ENCODE results near the gene HES3.
A peak's percentile ranks its signal among the peaks of the same experiment; 100 is the strongest.

The HES3 gene

DNA sequence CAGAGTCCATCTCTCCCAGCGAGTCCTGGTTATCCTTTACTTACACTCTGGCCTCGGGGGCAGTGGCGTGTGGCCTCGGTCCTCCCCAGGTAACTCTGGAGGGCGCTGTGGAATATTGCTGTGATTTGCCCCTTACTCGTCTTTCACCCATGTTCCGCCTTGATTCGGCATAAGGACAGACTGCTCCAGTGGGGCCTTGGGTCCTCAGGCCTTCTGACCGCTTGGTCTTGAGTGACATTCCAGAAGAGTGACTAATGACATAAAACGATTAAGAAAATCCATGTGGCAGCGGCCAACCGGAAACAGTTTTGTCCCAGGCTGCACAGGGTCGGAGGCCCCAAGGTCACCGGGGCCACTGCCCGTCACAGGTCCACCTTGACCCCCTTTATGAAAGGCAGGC, 19.3 kb upstream of the HES3 start:
- H3K79me2 ChIP-seq (ENCODE audit: insufficient read depth, low read length), result no peaks in the 10 kb centered on the region
- H3F3A ChIP-seq (ENCODE audit: insufficient read depth, low read length), result no peaks in the 10 kb centered on the region
- no peaks in the 10 kb centered on the region for H3K4me1 ChIP-seq (ENCODE audit: insufficient read depth, low read length, severe bottlenecking)
- H3K9ac ChIP-seq (ENCODE audit: low read length), result no peak overlapping the region
- no peaks in the 10 kb centered on the region for H3K27me3 ChIP-seq (ENCODE audit: insufficient read depth, low read length)
- no peaks in the 10 kb centered on the region for H3K9me3 ChIP-seq (ENCODE audit: low read length)
- peaks cover 87% of the 10 kb centered on the region for H3K36me3 ChIP-seq (ENCODE audit: insufficient read depth, low read length)
- H3K27ac ChIP-seq (ENCODE audit: low read depth, low read length, poor library complexity, severe bottlenecking), result no peak overlapping the region
- H2AFZ ChIP-seq (ENCODE audit: low read length), result no peak overlapping the region
- TF ChIP-seq EZH2 (IDR thresholded peaks at IDR 0.05; ENCODE audit: borderline replicate concordance, low read length), result no peak
- TF ChIP-seq, protein P1, sequence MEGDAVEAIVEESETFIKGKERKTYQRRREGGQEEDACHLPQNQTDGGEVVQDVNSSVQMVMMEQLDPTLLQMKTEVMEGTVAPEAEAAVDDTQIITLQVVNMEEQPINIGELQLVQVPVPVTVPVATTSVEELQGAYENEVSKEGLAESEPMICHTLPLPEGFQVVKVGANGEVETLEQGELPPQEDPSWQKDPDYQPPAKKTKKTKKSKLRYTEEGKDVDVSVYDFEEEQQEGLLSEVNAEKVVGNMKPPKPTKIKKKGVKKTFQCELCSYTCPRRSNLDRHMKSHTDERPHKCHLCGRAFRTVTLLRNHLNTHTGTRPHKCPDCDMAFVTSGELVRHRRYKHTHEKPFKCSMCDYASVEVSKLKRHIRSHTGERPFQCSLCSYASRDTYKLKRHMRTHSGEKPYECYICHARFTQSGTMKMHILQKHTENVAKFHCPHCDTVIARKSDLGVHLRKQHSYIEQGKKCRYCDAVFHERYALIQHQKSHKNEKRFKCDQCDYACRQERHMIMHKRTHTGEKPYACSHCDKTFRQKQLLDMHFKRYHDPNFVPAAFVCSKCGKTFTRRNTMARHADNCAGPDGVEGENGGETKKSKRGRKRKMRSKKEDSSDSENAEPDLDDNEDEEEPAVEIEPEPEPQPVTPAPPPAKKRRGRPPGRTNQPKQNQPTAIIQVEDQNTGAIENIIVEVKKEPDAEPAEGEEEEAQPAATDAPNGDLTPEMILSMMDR (IDR thresholded peaks at IDR 0.05; ENCODE audit: low read length), result no peak
- H3K4me2 ChIP-seq (ENCODE audit: low read length), result no peak overlapping the region
- no peaks in the 10 kb centered on the region for H3K9me2 ChIP-seq (ENCODE audit: low read depth, low read length)
- no peaks in the 10 kb centered on the region for H4K20me1 ChIP-seq (ENCODE audit: insufficient read depth, low read length)
- H3K4me3 ChIP-seq (ENCODE audit: low read depth, low read length, poor library complexity, severe bottlenecking), result no peak overlapping the region

DNA sequence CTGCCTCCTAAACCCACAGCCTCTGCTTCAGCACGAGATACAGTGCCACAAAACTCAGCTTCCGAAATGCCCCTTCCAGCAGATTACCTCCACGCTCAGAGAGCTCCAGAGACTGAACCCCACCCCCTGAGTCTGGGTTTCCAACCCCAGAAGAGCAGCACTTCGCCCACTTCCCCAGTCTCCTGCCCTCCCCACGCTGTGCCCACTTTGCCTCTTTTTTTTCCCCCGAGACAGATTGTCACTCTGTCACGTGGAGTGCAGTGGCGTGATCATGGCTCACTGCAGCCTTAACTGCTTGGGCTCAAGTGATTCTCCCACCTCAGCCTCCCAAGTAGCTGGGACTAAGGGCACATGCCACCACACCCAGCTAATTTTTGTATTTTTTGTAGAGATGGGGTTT, 18.3 kb upstream of the HES3 start:
- H3F3A ChIP-seq (ENCODE audit: insufficient read depth, low read length), result no peaks in the 10 kb centered on the region
- no peaks in the 10 kb centered on the region for H3K4me1 ChIP-seq (ENCODE audit: insufficient read depth, low read length, severe bottlenecking)
- H3K9ac ChIP-seq (ENCODE audit: low read length), result no peak overlapping the region
- H3K36me3 ChIP-seq (ENCODE audit: insufficient read depth, low read length), result peaks cover 89% of the 10 kb centered on the region
- H3K9me3 ChIP-seq (ENCODE audit: low read length), result no peaks in the 10 kb centered on the region
- no peak overlapping the region for H3K4me2 ChIP-seq (ENCODE audit: low read length)
- H3K79me2 ChIP-seq (ENCODE audit: insufficient read depth, low read length), result no peaks in the 10 kb centered on the region
- H3K27me3 ChIP-seq (ENCODE audit: insufficient read depth, low read length), result no peaks in the 10 kb centered on the region
- no peak overlapping the region for H3K4me3 ChIP-seq (ENCODE audit: low read depth, low read length, poor library complexity, severe bottlenecking)
- H4K20me1 ChIP-seq (ENCODE audit: insufficient read depth, low read length), result no peaks in the 10 kb centered on the region
- H3K27ac ChIP-seq (ENCODE audit: low read depth, low read length, poor library complexity, severe bottlenecking), result no peak overlapping the region
- H3K9me2 ChIP-seq (ENCODE audit: low read depth, low read length), result no peaks in the 10 kb centered on the region
- H2AFZ ChIP-seq (ENCODE audit: low read length), result no peak overlapping the region
- TF ChIP-seq, protein P1 (IDR thresholded peaks at IDR 0.05; ENCODE audit: low read length), result no peak
- TF ChIP-seq EZH2 (IDR thresholded peaks at IDR 0.05; ENCODE audit: borderline replicate concordance, low read length), result no peak

DNA sequence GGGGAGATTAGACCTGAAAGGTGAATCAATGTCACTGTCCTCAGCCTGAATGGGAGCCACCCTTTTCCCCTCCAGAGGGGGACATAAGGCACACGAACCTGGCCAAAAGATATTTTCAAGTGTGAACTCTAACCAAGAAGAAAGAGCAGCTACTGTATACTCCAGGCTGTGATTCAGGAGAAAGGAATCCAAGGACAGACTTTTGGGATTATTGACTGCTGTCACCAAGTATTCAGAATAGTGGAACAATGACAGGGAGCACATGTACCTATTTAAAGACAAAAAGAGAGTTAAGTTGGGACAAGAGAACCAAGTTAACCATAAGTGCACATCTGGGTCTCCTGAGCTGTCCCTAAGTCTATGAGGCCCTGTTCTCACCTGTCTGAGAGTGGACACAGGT, 10.6 kb upstream of the HES3 start:
- H3K27me3 ChIP-seq (ENCODE audit: insufficient read depth, low read length), result no peaks in the 10 kb centered on the region

More for the DNA sequence above, 10.6 kb upstream of the HES3 start:
- Histone ChIP-seq H3K4me2 (ENCODE audit: low read length) (no peak overlapping the region), H3K79me2 (ENCODE audit: insufficient read depth, low read length) (peaks cover 14% of the 10 kb centered on the region; the same call in 1 of the 2 replicates), H3K9me3 (ENCODE audit: low read length) (no peaks in the 10 kb centered on the region), H3K4me3 (ENCODE audit: low read depth, low read length, poor library complexity, severe bottlenecking) (no peak overlapping the region), H3K36me3 (ENCODE audit: insufficient read depth, low read length) (peaks cover 56% of the 10 kb centered on the region), H4K20me1 (ENCODE audit: insufficient read depth, low read length) (no peaks in the 10 kb centered on the region), H3K27ac (ENCODE audit: low read depth, low read length, poor library complexity, severe bottlenecking) (no peak overlapping the region), H2AFZ (ENCODE audit: low read length) (no peak overlapping the region), H3K4me1 (ENCODE audit: insufficient read depth, low read length, severe bottlenecking) (peaks cover 15% of the 10 kb centered on the region), H3F3A (ENCODE audit: insufficient read depth, low read length) (no peaks in the 10 kb centered on the region), H3K9ac (ENCODE audit: low read length) (peak overlapping the region; percentile 31; the same call in 1 of the 2 replicates), H3K9me2 (ENCODE audit: low read depth, low read length) (no peaks in the 10 kb centered on the region)
- TF ChIP-seq EZH2 (IDR thresholded peaks at IDR 0.05; ENCODE audit: borderline replicate concordance, low read length), result no peak
- TF ChIP-seq, protein P1 (IDR thresholded peaks at IDR 0.05; ENCODE audit: low read length), result no peak
